MCF 10A (cell line): Measurements from ENCODE around the gene TCN2. TPM values are rescaled to one million over a fixed set of nuclear protein-coding genes. Genes with fewer than 3 reads are reported as not detected.

Experiments used
- BruUV-seq: library from RNA; stranded (reverse); fragments of 400-500 nt; replicated peaks from 2 replicates; lab custom pipeline; 2021; lab: Mats Ljungman, UMichigan
- CTCF ChIA-PET: fragments of 300-600 bp; sonication (Branson Sonifier 250); formaldehyde crosslinking; extraction: SDS; loops from one replicate; lab custom pipeline; 2021; ENCODE audit warnings: antibody characterized with exemption, inconsistent platforms; lab: Yijun Ruan, JAX
- POLR2A ChIA-PET: fragments of 300-600, 350-650 bp; sonication (Branson Sonifier 250); formaldehyde crosslinking; extraction: SDS; loops from one replicate; lab custom pipeline; 2020; ENCODE audit warnings: antibody characterized with exemption, inconsistent platforms; lab: Yijun Ruan, JAX
- DNase-seq: peaks from one replicate; pipeline ENCODE4 v3.0.0-alpha.2; 2018; ENCODE audit not compliant: unreplicated experiment
- H3K27ac Mint-ChIP-seq: one replicate; pipeline ENCODE4 v1.8.0; 2022; ENCODE audit warnings: mild to moderate bottlenecking, low read depth, mixed read lengths; ENCODE audit not compliant: unreplicated experiment
- H3K27me3 Mint-ChIP-seq: one replicate; pipeline ENCODE4 v1.8.0; 2022; ENCODE audit warnings: mixed read lengths; ENCODE audit not compliant: insufficient read depth, unreplicated experiment
- H3K36me3 Mint-ChIP-seq: one replicate; pipeline ENCODE4 v1.8.0; 2022; ENCODE audit warnings: mild to moderate bottlenecking, moderate library complexity, mixed read lengths; ENCODE audit not compliant: insufficient read depth, unreplicated experiment
- H3K4me1 Mint-ChIP-seq: one replicate; pipeline ENCODE4 v1.8.0; 2022; ENCODE audit warnings: mixed read lengths; ENCODE audit not compliant: insufficient read depth, unreplicated experiment
- H3K4me3 Mint-ChIP-seq: one replicate; pipeline ENCODE4 v1.8.0; 2022; ENCODE audit warnings: mild to moderate bottlenecking, moderate library complexity, mixed read lengths; ENCODE audit not compliant: unreplicated experiment
- H3K9me3 Mint-ChIP-seq: one replicate; pipeline ENCODE4 v1.8.0; 2022; ENCODE audit warnings: mixed read lengths; ENCODE audit not compliant: unreplicated experiment
- CTCF ChIP-seq: fragments of 200-600 bp; IDR thresholded peaks from one replicate; pipeline ENCODE4 v1.8.0; 2022; ENCODE audit warnings: antibody characterized with exemption, mild to moderate bottlenecking; ENCODE audit not compliant: unreplicated experiment
- intact Hi-C: fragments of 100-400 bp; cut with micrococcal nuclease; formaldehyde crosslinking; loops from 2 replicates; pipeline ENCODE4 v1.14.1; 2022
- total RNA-seq: library from RNA; stranded (reverse); gene quantifications from 2 replicates; pipeline ENCODE4 v1.2.3, GENCODE V29; 2022

TCN2 gene
- total RNA-seq, 1 experiment from 2014 or later, result 1.4 TPM

- intact Hi-C loops, result no loop called here
- no peaks in the 10 kb centered on the region for H3K27me3 Mint-ChIP-seq
- H3K9me3 Mint-ChIP-seq, result no peaks in the 10 kb centered on the region
- no peak for DNase-seq
- H3K36me3 Mint-ChIP-seq, result peaks cover 26% of the 10 kb centered on the region
- H3K4me1 Mint-ChIP-seq, result peaks cover 12% of the 10 kb centered on the region
- H3K4me3 Mint-ChIP-seq, result no peak overlapping the region
- ChIA-PET CTCF (no interaction called here), POLR2A (no interaction called here)
- no TSS peak for BruUV-seq
- TF ChIP-seq CTCF, result no peak
- H3K27ac Mint-ChIP-seq, result no peak overlapping the region
Observed at GRCh38 chr22:30665266-30665665, 58.3 kb downstream of the TCN2 start.

GRCh38 chr22:30665786-30666185 is 58.8 kb downstream of the TCN2 start:
- CTCF ChIA-PET, result interaction anchor here (0.6 kb wide), 1 partner anchor 10 kb away, joined by 4 read pairs; no protein-coding TSS in a partner anchor
- Mint-ChIP-seq H3K36me3 (peaks cover 26% of the 10 kb centered on the region), H3K27me3 (no peaks in the 10 kb centered on the region), H3K4me1 (peaks cover 12% of the 10 kb centered on the region), H3K4me3 (no peak overlapping the region), H3K9me3 (no peaks in the 10 kb centered on the region), H3K27ac (no peak overlapping the region)
- intact Hi-C loops, result no loop called here
- TF ChIP-seq CTCF, result no peak
- DNase-seq, result no peak
- no TSS peak for BruUV-seq
- POLR2A ChIA-PET, result no interaction called here

- H3K4me3 Mint-ChIP-seq, result peak overlapping the region; percentile 89
- intact Hi-C loops, result loop anchor here (1.0 kb wide), 1 partner anchor 33 kb away; no protein-coding TSS in a partner anchor
- POLR2A ChIA-PET, result interaction anchor here (0.6 to 1.8 kb wide), 7 partner anchors 15 to 395 kb away, joined by 3 to 6 read pairs (median 3); partner anchors contain the start of gene SLC35E4
- TF ChIP-seq CTCF, result no peak
- no peaks in the 10 kb centered on the region for H3K9me3 Mint-ChIP-seq
- BruUV-seq, result TSS peak; percentile 38
- DNase-seq, result no peak
- H3K36me3 Mint-ChIP-seq, result peaks cover 20% of the 10 kb centered on the region
- H3K27ac Mint-ChIP-seq, result peak overlapping the region; percentile 61
- CTCF ChIA-PET, result interaction anchor here (0.7 kb wide), 2 partner anchors 32 to 33 kb away, joined by 4 read pairs; no protein-coding TSS in a partner anchor
- H3K27me3 Mint-ChIP-seq, result no peaks in the 10 kb centered on the region
- H3K4me1 Mint-ChIP-seq, result peaks cover 12% of the 10 kb centered on the region
Observed at GRCh38 chr22:30667107-30667493, 60.1 kb downstream of the TCN2 start.

GRCh38 chr22:30667494-30668385 is 60.8 kb downstream of the TCN2 start, which contains the start of gene DUSP18:
Gene DUSP18 (minus strand): TSS chr22:30667875. CDS start chr22:30664003, 3,872 bp downstream.
- H3K9me3 Mint-ChIP-seq, result no peaks in the 10 kb centered on the region
- H3K36me3 Mint-ChIP-seq, result peaks cover 15% of the 10 kb centered on the region
- POLR2A ChIA-PET, result interaction anchor here (0.7 to 1.8 kb wide), 6 partner anchors 19 to 93 kb away, joined by 3 to 6 read pairs (median 3); partner anchors contain the start of gene SLC35E4
- BruUV-seq, result TSS peak; percentile 92
- DNase-seq, result peak; percentile 90
- no peaks in the 10 kb centered on the region for H3K27me3 Mint-ChIP-seq
- H3K27ac Mint-ChIP-seq, result peak within 1 kb of the TSS; percentile 61
- CTCF ChIA-PET, result interaction anchor here (0.7 to 1.9 kb wide), 3 partner anchors 33 to 617 kb away, joined by 3 to 8 read pairs (median 3); no protein-coding TSS in a partner anchor
- peaks cover 12% of the 10 kb centered on the region for H3K4me1 Mint-ChIP-seq
- H3K4me3 Mint-ChIP-seq, result peak within 1 kb of the TSS; percentile 89
- peak; percentile 26 for TF ChIP-seq CTCF
- intact Hi-C loops, result loop anchor here (1.0 kb wide), 1 partner anchor 33 kb away; no protein-coding TSS in a partner anchor
